IPS-18c (cell line): ENCODE results near the gene STIM2.
"Not testable (repeated sequence)": the region's sequence is repeated elsewhere in the genome, so short reads cannot be mapped to it uniquely, and the experiment has no call there.

Source experiments
- H3K4me3 ChIP-seq: 2 replicates; pipeline ENCODE4 v1.7.0; 2013; ENCODE audit warnings: low read depth, mild to moderate bottlenecking, low read length, moderate library complexity; ENCODE audit not compliant: insufficient read depth
- H3K9me3 ChIP-seq: one replicate; pipeline ENCODE4 v1.6.1; 2013; ENCODE audit warnings: mild to moderate bottlenecking, low read length, moderate library complexity; ENCODE audit not compliant: control insufficient read depth, insufficient read depth

The STIM2 gene

GRCh38 chr4:26953770-26954423, 93.3 kb downstream of the STIM2 start:
- Histone ChIP-seq H3K9me3 (no peaks in the 10 kb centered on the region), H3K4me3 (no peak overlapping the region)

GRCh38 chr4:26955241-26955640, 94.6 kb downstream of the STIM2 start:
- no peak overlapping the region for H3K4me3 ChIP-seq

GRCh38 chr4:26958925-26959653, 98.4 kb downstream of the STIM2 start:
- no peak overlapping the region for H3K4me3 ChIP-seq
- H3K9me3 ChIP-seq, result no peaks in the 10 kb centered on the region

More at GRCh38 chr4:26955241-26955640, 94.6 kb downstream of the STIM2 start:
- H3K9me3 ChIP-seq, result no peaks in the 10 kb centered on the region

GRCh38 chr4:26959654-26960047, 99.0 kb downstream of the STIM2 start:
- no peaks in the 10 kb centered on the region for H3K9me3 ChIP-seq
- H3K4me3 ChIP-seq, result no peak overlapping the region

- no peak overlapping the region for H3K4me3 ChIP-seq
- H3K9me3 ChIP-seq, result no peaks in the 10 kb centered on the region
Measured at GRCh38 chr4:26962720-26963119, 102.1 kb downstream of the STIM2 start.

- Histone ChIP-seq H3K4me3 (no peak overlapping the region), H3K9me3 (no peaks in the 10 kb centered on the region)
Measured at GRCh38 chr4:26964512-26964911, 103.9 kb downstream of the STIM2 start.

GRCh38 chr4:26964994-26965393, 104.4 kb downstream of the STIM2 start:
- no peak overlapping the region for H3K4me3 ChIP-seq
- no peaks in the 10 kb centered on the region for H3K9me3 ChIP-seq

- not testable (repeated sequence) for H3K9me3 ChIP-seq, H3K4me3 ChIP-seq
Measured at GRCh38 chr4:26975464-26976181, 115.0 kb downstream of the STIM2 start.

- H3K4me3 ChIP-seq, result no peak overlapping the region
- H3K9me3 ChIP-seq, result no peaks in the 10 kb centered on the region
Measured at GRCh38 chr4:26978387-26979053, 117.9 kb downstream of the STIM2 start.

- no peak overlapping the region for H3K4me3 ChIP-seq
- H3K9me3 ChIP-seq, result no peaks in the 10 kb centered on the region
Measured at GRCh38 chr4:26984896-26985295, 124.3 kb downstream of the STIM2 start.

- H3K9me3 ChIP-seq, result no peaks in the 10 kb centered on the region
- no peak overlapping the region for H3K4me3 ChIP-seq
Measured at GRCh38 chr4:26985873-26986272, 125.2 kb downstream of the STIM2 start.

GRCh38 chr4:26987191-26987590, 126.5 kb downstream of the STIM2 start:
- no peaks in the 10 kb centered on the region for H3K9me3 ChIP-seq

GRCh38 chr4:26991057-26991456, 130.4 kb downstream of the STIM2 start:
- Histone ChIP-seq H3K9me3 (no peaks in the 10 kb centered on the region), H3K4me3 (no peak overlapping the region)

More at GRCh38 chr4:26987191-26987590, 126.5 kb downstream of the STIM2 start:
- no peak overlapping the region for H3K4me3 ChIP-seq

- Histone ChIP-seq H3K9me3 (no peaks in the 10 kb centered on the region), H3K4me3 (no peak overlapping the region)
Measured at GRCh38 chr4:26992657-26993361, 132.2 kb downstream of the STIM2 start.

GRCh38 chr4:26993539-26993938, 132.9 kb downstream of the STIM2 start:
- no peak overlapping the region for H3K4me3 ChIP-seq
- no peaks in the 10 kb centered on the region for H3K9me3 ChIP-seq

GRCh38 chr4:26993967-26994366, 133.3 kb downstream of the STIM2 start:
- H3K4me3 ChIP-seq, result no peak overlapping the region
- no peaks in the 10 kb centered on the region for H3K9me3 ChIP-seq

GRCh38 chr4:26995316-26995715, 134.7 kb downstream of the STIM2 start:
- no peak overlapping the region for H3K4me3 ChIP-seq

More at GRCh38 chr4:26995316-26995715, 134.7 kb downstream of the STIM2 start:
- H3K9me3 ChIP-seq, result no peaks in the 10 kb centered on the region
